ENCODE data around the gene SNRNP70.

SNRNP70 gene

GRCh38 chr19:49102303-49102702 lies 17.1 kb downstream of the SNRNP70 start:
- DNase-seq = no peak

- DNase-seq = no peak
These were observed 18.3 kb downstream of the SNRNP70 start for GRCh38 chr19:49103331-49104085.

GRCh38 chr19:49104229-49104864 lies 19.1 kb downstream of the SNRNP70 start:
- DNase-seq = no peak

- DNase-seq = peak; percentile 28 to 76
These were observed 21.4 kb downstream of the SNRNP70 start for GRCh38 chr19:49106648-49107135.

- DNase-seq = no peak
These were observed 22.6 kb downstream of the SNRNP70 start for GRCh38 chr19:49107625-49108459.

GRCh38 chr19:49109051-49109450 lies 23.8 kb downstream of the SNRNP70 start:
- no peak for DNase-seq

GRCh38 chr19:49109569-49110233 lies 24.4 kb downstream of the SNRNP70 start:
- no peak for DNase-seq

- DNase-seq = no peak
These were observed 25.3 kb downstream of the SNRNP70 start for GRCh38 chr19:49110567-49110966.

- DNase-seq = no peak
These were observed 26.2 kb downstream of the SNRNP70 start for GRCh38 chr19:49111218-49111998.

- DNase-seq = peak in 1 of 2 experiments; percentile 80
These were observed 28.7 kb downstream of the SNRNP70 start, which contains the start of gene LIN7B for GRCh38 chr19:49113762-49114629. Gene LIN7B, plus strand, starts transcription at chr19:49114370. Its CDS starts 35 bp downstream, at chr19:49114405.

- peak; percentile 46 to 76 for DNase-seq
These were observed 29.5 kb downstream of the SNRNP70 start for GRCh38 chr19:49114630-49115363.

- no peak for DNase-seq
These were observed 31.3 kb downstream of the SNRNP70 start for GRCh38 chr19:49116544-49116943.

GRCh38 chr19:49117677-49118564 lies 32.7 kb downstream of the SNRNP70 start:
- no peak for DNase-seq

- DNase-seq = peak; percentile 70 to 97
These were observed 33.5 kb downstream of the SNRNP70 start, which contains the start of gene C19orf73 for GRCh38 chr19:49118565-49119410. Gene C19orf73, minus strand, starts transcription at chr19:49119143. Its CDS starts 121 bp downstream, at chr19:49119022.

- DNase-seq = peak in 1 of 2 experiments; percentile 63
These were observed 34.4 kb downstream of the SNRNP70 start, which contains the start of gene PPFIA3 for GRCh38 chr19:49119411-49120324. Gene PPFIA3, plus strand, starts transcription at chr19:49119544. Its CDS starts 8,330 bp downstream, at chr19:49127874.

GRCh38 chr19:49120325-49120683 lies 35.1 kb downstream of the SNRNP70 start:
- DNase-seq = no peak

GRCh38 chr19:49120868-49121267 lies 35.6 kb downstream of the SNRNP70 start:
- no peak for DNase-seq

All from NCI-H526 (cell line).